ENCODE results near the gene OR51B4. TPM values are rescaled to one million over a fixed set of nuclear protein-coding genes. Genes with fewer than 3 reads are reported as not detected.

Gene OR51B4
- total RNA-seq, 1 donor from 2014 or later: not detected

GRCh38 chr11:5252919-5253265 is 48.9 kb downstream of the OR51B4 start:
- intact Hi-C loops (cut with micrococcal nuclease): no loop called here
- TF ChIP-seq CTCF (IDR thresholded peaks at IDR 0.05; ENCODE audit: borderline replicate concordance): no peak
- H3K36me3 ChIP-seq: no peaks in the 10 kb centered on the region
- H3K4me1 ChIP-seq: no peaks in the 10 kb centered on the region
- no peak for DNase-seq
- H3K4me3 ChIP-seq: no peak overlapping the region
- H3K27ac ChIP-seq (replicated peaks): no peak overlapping the region
- no peaks in the 10 kb centered on the region for H3K9me3 ChIP-seq (replicated peaks)
- no peaks in the 10 kb centered on the region for H3K27me3 ChIP-seq (ENCODE audit: low read depth)

- DNase-seq: no peak
- intact Hi-C loops (cut with micrococcal nuclease): no loop called here
- H3K27me3 ChIP-seq (ENCODE audit: low read depth): no peaks in the 10 kb centered on the region
- no peaks in the 10 kb centered on the region for H3K4me1 ChIP-seq
- H3K4me3 ChIP-seq: no peak overlapping the region
- no peak overlapping the region for H3K27ac ChIP-seq (replicated peaks)
- no peaks in the 10 kb centered on the region for H3K9me3 ChIP-seq (replicated peaks)
- no peak for TF ChIP-seq CTCF (IDR thresholded peaks at IDR 0.05; ENCODE audit: borderline replicate concordance)
- no peaks in the 10 kb centered on the region for H3K36me3 ChIP-seq
These were observed 49.4 kb downstream of the OR51B4 start for GRCh38 chr11:5252192-5252918.

- no peak overlapping the region for H3K27ac ChIP-seq (replicated peaks)
- intact Hi-C loops (cut with micrococcal nuclease): no loop called here
- no peaks in the 10 kb centered on the region for H3K4me1 ChIP-seq
- no peak for DNase-seq
- no peaks in the 10 kb centered on the region for H3K27me3 ChIP-seq (ENCODE audit: low read depth)
- H3K36me3 ChIP-seq: no peaks in the 10 kb centered on the region
- TF ChIP-seq CTCF (IDR thresholded peaks at IDR 0.05; ENCODE audit: borderline replicate concordance): no peak
- no peak overlapping the region for H3K4me3 ChIP-seq
- H3K9me3 ChIP-seq (replicated peaks): no peaks in the 10 kb centered on the region
These were observed 50.0 kb downstream of the OR51B4 start for GRCh38 chr11:5251746-5252145.

Other genes starting within 250 kb of the OR51B4 start
- gene OR52E2, start 242.3 kb downstream of the OR51B4 start, total RNA-seq: not detected
- gene OR52E1, start 232.4 kb downstream of the OR51B4 start, total RNA-seq: not detected
- gene OR52A5, start 163.6 kb downstream of the OR51B4 start, total RNA-seq: not detected
- gene OR52A1, start 147.2 kb downstream of the OR51B4 start, total RNA-seq: not detected
- gene OR51V1, start 101.3 kb downstream of the OR51B4 start, total RNA-seq: not detected
- 100 TPM for gene HBB, start 74.9 kb downstream of the OR51B4 start, total RNA-seq
- not detected for gene HBD, start 67.5 kb downstream of the OR51B4 start, total RNA-seq
- not detected for gene HBG1, start 52.1 kb downstream of the OR51B4 start, total RNA-seq
- gene HBG2, start 47.2 kb downstream of the OR51B4 start, total RNA-seq: not detected
- not detected for gene HBE1, start 32.0 kb downstream of the OR51B4 start, total RNA-seq
- gene OR51B2, start 22.4 kb upstream of the OR51B4 start, total RNA-seq: not detected
- not detected for gene OR51B5, start 41.6 kb upstream of the OR51B4 start, total RNA-seq
- not detected for gene OR51B6, start 49.6 kb upstream of the OR51B4 start, total RNA-seq
- gene OR51M1, start 81.9 kb upstream of the OR51B4 start, total RNA-seq: not detected
- not detected for gene OR51Q1, start 120.2 kb upstream of the OR51B4 start, total RNA-seq
- gene OR51I1, start 139.6 kb upstream of the OR51B4 start, total RNA-seq: not detected
- not detected for gene OR51I2, start 147.4 kb upstream of the OR51B4 start, total RNA-seq
- not detected for gene OR52D1, start 186.7 kb upstream of the OR51B4 start, total RNA-seq
- gene UBQLN3, start 208.0 kb upstream of the OR51B4 start, total RNA-seq: 0.14 TPM
- not detected for gene UBQLNL, start 214.8 kb upstream of the OR51B4 start, total RNA-seq
- gene OR52H1, start 246.6 kb upstream of the OR51B4 start, total RNA-seq: not detected

Data from left ventricle myocardium inferior (tissue), 1 donor.